GM19193 (cell line): ENCODE results near the gene PASK.

Source experiments
- POLR2A ChIP-seq: IDR thresholded peaks from 4 replicates; pipeline ENCODE4 v1.6.1; 2011; ENCODE audit not compliant: insufficient read depth, insufficient read length; ENCODE audit errors: extremely low read depth

Gene PASK

GRCh38 chr2:241066893-241067341 lies 82.4 kb downstream of the PASK start:
- no peak for TF ChIP-seq POLR2A

DNA sequence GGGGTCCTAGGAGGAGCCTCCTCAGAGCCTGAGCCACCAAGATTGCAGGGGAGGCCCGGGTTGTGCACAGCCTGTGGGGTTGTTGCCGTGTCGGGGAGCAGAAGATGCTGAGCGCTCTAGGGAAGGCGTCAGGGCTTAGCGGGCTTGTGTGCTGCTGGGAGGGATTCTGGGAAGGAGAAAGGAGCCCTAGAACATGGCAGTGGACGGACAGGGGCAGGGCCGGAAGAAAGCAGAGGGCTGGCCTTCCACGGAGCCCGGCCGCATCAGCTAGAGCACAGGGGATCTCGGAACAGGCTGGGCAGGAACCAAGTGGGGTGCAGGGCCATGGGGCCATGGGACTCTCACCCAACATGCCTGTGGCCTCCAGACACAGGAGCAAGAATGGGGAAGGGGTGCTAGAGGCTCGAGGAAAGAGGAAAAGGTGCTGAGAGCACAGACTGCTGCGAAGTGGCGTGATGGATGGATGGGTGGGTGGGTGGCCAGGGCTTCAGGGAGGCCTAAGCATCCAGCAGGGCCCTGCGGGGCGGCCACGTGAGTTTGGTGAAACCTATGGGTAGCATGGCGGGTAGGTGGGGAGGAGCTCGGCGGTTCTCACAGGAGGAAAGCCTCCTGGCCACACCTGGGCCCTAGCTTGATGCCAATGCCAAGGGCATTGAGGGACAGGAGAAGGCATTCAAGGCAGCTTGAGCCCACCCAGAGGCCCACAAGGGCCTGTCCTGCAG lies 82.9 kb downstream of the PASK start:
- TF ChIP-seq POLR2A = no peak

DNA sequence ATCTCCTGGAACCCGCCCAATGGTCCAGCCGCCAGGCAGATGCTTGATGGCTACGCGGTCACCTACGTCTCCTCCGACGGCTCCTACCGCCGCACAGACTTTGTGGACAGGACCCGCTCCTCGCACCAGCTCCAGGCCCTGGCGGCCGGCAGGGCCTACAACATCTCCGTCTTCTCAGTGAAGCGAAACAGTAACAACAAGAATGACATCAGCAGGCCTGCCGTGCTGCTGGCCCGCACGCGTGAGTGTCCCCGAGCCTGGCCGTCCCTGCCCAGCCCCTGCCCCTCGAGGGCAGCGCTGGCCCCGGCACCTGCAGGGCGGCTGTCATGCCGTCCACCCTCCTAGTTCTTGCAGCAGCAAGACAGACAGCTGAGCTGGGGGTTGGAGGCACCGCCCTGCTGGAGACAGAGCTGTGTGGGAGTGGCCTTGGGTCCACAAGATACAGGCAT lies 83.9 kb downstream of the PASK start:
- TF ChIP-seq POLR2A = no peak

GRCh38 chr2:241064802-241065354 lies 84.4 kb downstream of the PASK start:
- TF ChIP-seq POLR2A = no peak

DNA sequence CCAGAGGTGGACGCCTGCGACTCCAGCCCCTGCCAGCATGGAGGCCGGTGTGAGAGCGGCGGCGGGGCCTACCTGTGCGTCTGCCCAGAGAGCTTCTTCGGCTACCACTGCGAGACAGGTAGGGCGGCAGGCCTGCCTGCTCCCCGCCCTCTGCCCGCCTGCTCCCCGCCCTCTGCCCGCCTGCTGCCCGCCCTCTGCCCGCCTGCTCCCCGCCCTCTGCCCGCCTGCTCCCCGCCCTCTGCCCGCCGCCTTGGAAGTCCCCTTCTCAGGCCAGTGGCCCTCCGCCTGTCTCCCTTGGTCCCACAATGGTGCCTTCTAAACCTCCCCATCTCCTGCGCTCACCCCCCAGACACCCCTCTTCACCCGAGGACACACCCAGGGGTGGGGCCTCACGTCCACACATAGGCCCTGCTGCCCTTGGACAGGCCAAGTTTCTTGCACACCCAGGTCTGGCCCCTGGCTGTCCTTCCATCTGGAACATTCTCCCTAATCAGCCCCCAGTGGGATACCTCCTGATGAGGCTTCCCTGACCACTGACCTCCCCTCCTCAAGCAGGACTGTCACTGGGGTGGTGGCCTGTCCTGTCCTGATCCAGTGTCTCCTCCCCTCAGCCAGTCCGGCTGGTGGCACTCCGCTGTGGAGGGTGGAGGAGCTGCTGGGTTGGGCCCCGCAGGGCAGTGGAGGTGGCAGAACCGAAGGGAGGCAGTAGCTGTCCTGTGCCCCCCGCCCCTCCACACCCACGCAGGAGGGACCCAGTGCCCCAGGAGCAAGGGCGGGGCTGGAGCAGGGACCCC lies 85.1 kb downstream of the PASK start:
- TF ChIP-seq POLR2A = no peak

DNA sequence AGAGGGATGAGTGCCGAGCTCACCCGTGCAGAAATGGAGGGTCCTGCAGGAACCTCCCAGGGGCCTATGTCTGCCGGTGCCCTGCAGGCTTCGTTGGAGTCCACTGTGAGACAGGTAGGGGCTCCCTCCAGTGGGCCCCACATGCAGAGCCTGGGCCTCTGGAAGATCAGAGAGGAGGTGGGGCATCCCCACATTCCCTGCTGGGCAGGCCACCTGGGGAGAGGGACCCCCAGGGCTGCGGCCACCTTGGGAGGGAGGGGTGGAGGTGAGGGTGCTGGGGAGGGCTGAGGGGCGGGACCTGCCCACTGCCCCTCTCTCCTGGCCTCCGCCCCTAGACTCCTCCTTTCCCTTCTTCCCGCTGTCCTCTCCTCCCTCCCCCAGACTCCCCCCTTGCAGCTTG lies 85.7 kb downstream of the PASK start:
- TF ChIP-seq POLR2A = no peak

GRCh38 chr2:241063093-241063551 lies 86.2 kb downstream of the PASK start:
- TF ChIP-seq POLR2A = no peak

- no peak for TF ChIP-seq POLR2A
These were observed 86.7 kb downstream of the PASK start for GRCh38 chr2:241062389-241063092.

DNA sequence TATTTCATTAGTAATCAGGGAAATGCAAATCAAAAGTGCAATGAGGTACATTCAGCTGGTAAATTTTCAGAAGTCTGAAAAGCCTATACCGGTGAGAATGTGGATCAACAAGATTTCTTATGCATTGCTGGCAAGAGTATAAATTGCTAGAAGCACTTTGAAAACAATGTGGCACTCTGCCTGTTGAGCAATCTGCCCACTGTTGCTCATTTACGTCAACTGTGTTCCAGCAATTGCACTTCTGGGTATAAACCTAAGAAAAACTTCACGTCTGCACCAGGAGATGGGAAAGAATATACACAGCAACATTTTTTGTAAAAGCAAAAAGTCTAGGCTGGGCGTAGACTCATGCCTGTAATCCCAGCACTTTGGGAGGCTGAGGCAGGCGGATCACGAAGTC lies 88.0 kb downstream of the PASK start:
- no peak for TF ChIP-seq POLR2A
